ENCODE results near the gene LHX5. TPM values are rescaled to one million over a fixed set of nuclear protein-coding genes. Genes with fewer than 3 reads are reported as not detected.

The LHX5 gene
- total and polyA plus RNA-seq, 10 donors: not detected

DNA sequence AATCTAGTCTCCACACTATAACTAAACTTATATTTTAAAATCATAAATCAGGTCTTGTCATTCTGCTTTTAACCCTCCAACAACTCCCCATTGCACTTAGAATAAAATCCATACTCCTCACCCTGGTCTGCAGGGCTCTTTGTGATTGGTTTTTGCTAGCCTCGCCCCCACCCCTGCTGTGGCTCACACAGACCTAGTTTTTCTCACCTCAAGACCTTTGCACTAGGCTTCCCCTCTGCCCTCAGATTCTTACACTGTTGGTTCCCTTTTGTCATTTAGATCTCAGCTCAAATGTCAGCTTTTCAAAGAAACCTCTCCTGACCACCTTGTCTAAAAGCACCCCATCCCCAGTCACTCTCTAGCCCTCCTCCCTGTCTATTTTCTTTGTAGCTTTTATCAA is 10.7 kb upstream of the LHX5 start:
- peaks cover 0 to 99% (median 58%) of the 10 kb centered on the region in 7 donors for H3K27me3 ChIP-seq (replicated peaks in 1 of 7)
- intact Hi-C loops (cut with DNase I; ENCODE audit: low total_unique reads): no loop called here
- no peak overlapping the region for H3K4me3 ChIP-seq
- H3K9me3 ChIP-seq: peaks cover 0 to 7% (median 0%) of the 10 kb centered on the region in 8 donors
- no peak overlapping the region for H3K27ac ChIP-seq
- H3K36me3 ChIP-seq: no peaks in the 10 kb centered on the region
- TF ChIP-seq POLR2AphosphoS5 (IDR thresholded peaks at IDR 0.05) (no peak), POLR2A (IDR thresholded peaks at IDR 0.05) (no peak)
- TF ChIP-seq, protein P1, sequence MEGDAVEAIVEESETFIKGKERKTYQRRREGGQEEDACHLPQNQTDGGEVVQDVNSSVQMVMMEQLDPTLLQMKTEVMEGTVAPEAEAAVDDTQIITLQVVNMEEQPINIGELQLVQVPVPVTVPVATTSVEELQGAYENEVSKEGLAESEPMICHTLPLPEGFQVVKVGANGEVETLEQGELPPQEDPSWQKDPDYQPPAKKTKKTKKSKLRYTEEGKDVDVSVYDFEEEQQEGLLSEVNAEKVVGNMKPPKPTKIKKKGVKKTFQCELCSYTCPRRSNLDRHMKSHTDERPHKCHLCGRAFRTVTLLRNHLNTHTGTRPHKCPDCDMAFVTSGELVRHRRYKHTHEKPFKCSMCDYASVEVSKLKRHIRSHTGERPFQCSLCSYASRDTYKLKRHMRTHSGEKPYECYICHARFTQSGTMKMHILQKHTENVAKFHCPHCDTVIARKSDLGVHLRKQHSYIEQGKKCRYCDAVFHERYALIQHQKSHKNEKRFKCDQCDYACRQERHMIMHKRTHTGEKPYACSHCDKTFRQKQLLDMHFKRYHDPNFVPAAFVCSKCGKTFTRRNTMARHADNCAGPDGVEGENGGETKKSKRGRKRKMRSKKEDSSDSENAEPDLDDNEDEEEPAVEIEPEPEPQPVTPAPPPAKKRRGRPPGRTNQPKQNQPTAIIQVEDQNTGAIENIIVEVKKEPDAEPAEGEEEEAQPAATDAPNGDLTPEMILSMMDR (IDR thresholded peaks at IDR 0.05 in 8 of 11, conservative IDR thresholded peaks at IDR 0.05 in 3 of 11): no peak
- 0 to 4% (median 3%) methylated on average over 1 of the region's 1 CpG for WGBS, 5 donors
- H3K4me1 ChIP-seq: peaks cover 0 to 8% (median 1%) of the 10 kb centered on the region in 6 donors
- DNase-seq: no peak

DNA sequence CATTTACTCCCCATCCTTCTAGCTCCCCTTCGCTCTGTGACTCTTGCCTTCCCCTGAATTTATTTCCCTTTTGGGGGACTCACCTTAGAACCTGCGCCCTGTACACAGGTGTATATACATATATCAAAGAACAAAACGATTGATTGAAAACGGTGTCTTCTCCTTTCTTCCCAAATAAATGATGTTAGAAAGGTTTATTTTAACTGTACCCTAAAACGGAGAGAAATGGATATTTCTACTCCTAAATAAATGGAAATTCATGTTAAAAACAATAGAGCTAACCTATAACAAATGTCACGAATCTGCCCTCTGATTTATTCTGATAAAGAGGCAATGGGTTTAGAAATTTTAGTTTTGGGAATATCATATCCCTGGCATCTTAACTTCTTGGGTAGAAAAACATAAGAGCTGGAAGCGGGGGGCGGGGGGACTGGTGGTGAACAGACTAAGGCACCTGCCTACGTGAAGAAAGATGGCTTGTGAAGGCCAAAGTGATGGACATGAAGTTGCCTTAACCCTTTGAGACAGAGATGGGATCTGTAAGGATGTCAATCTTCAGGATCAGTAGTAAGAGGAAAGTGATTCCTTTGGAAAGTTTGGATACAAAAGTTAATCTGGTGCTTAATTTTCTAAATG is 8.8 kb upstream of the LHX5 start:
- WGBS, 5 donors: 17 to 21% (median 20%) methylated on average over 9 of the region's 9 CpGs
- Histone ChIP-seq H3K27me3 (replicated peaks in 1 of 7) (peaks cover 0 to 100% (median 74%) of the 10 kb centered on the region in 7 donors), H3K27ac (no peak overlapping the region), H3K36me3 (no peaks in the 10 kb centered on the region), H3K4me3 (no peak overlapping the region), H3K4me1 (peaks cover 0 to 14% (median 1%) of the 10 kb centered on the region in 6 donors), H3K9me3 (peaks cover 0 to 7% (median 0%) of the 10 kb centered on the region in 8 donors)
- intact Hi-C loops (cut with DNase I; ENCODE audit: low total_unique reads): no loop called here
- no peak for DNase-seq
- TF ChIP-seq, protein P1 (IDR thresholded peaks at IDR 0.05 in 8 of 11, conservative IDR thresholded peaks at IDR 0.05 in 3 of 11): no peak
- TF ChIP-seq POLR2AphosphoS5 (IDR thresholded peaks at IDR 0.05) (no peak), POLR2A (IDR thresholded peaks at IDR 0.05) (no peak)

DNA sequence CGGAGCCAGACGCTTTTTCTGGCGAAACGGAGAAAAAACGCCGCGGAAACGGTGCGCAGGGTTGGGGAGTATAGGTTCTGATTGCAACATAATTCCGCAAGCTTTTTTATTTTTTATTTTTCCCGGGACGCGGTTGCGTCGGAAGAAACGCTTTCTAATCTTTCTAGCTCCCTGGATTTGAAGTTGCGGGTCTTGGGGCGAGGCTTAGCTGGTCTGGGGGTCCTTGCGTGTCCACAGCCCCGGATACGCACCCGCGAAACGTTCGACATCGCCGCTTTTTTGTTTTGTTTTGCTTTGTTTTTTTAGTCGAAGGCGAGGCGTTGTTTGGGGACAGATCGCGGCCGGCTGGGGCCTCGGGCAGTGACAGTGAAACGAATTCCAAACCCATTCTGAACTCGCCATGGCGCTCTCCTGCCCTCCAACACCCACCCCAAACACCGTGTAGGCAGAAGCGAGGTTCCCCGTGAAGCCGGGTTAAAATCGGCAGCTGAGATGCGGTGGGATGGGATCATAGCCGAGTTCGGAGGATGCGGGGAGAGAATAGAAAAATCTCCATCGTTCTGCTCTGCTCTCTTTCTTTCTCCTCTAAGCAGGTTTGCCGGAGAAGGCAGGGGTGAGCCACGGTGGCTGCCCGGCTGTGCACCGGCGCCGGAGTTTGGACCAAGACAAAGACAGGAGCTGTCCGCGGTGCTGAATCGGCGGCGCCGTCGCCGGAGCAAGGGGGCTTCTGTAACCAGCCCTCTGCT is 8.1 kb upstream of the LHX5 start:
- Histone ChIP-seq H3K9me3 (peaks cover 0 to 7% (median 0%) of the 10 kb centered on the region in 8 donors), H3K4me1 (peaks cover 0 to 17% (median 1%) of the 10 kb centered on the region in 6 donors), H3K27me3 (replicated peaks in 1 of 7) (peaks cover 0 to 100% (median 81%) of the 10 kb centered on the region in 7 donors), H3K27ac (no peak overlapping the region), H3K36me3 (no peaks in the 10 kb centered on the region), H3K4me3 (no peak overlapping the region)
- DNase-seq: no peak
- intact Hi-C loops (cut with DNase I; ENCODE audit: low total_unique reads): no loop called here
- 2 to 11% (median 6%) methylated on average over 60 to 61 of the region's 61 CpGs for WGBS, 5 donors
- TF ChIP-seq, protein P1 (IDR thresholded peaks at IDR 0.05 in 8 of 11, conservative IDR thresholded peaks at IDR 0.05 in 3 of 11): no peak
- TF ChIP-seq POLR2A (IDR thresholded peaks at IDR 0.05) (no peak), POLR2AphosphoS5 (IDR thresholded peaks at IDR 0.05) (no peak)

DNA sequence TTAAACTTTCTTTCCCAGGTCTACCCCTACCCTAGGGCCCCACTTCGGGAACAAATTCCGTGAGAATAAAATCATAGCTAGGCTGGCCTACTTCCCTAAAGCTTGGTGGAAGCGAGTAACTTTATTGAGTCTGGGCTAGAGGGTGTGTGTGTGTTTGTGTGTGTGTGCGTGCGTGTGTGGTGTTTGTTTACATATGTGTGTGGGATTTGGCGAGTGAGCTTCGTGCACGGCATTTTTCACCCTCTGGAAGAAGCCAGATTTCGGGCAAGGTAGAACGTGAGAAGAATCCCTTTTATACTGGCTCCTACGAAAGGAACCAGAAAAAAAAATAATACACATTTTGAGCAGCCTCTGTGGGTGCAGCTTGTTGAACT is 7.5 kb upstream of the LHX5 start:
- 5 to 9% (median 6%) methylated on average over 11 of the region's 11 CpGs for WGBS, 5 donors
- TF ChIP-seq, protein P1 (IDR thresholded peaks at IDR 0.05 in 8 of 11, conservative IDR thresholded peaks at IDR 0.05 in 3 of 11): no peak
- no peak for TF ChIP-seq POLR2A (IDR thresholded peaks at IDR 0.05)
- no peak for TF ChIP-seq POLR2AphosphoS5 (IDR thresholded peaks at IDR 0.05)
- peaks cover 0 to 100% (median 84%) of the 10 kb centered on the region in 7 donors for H3K27me3 ChIP-seq (replicated peaks in 1 of 7)

More for the DNA sequence above, 7.5 kb upstream of the LHX5 start:
- DNase-seq: no peak
- Histone ChIP-seq H3K4me1 (peaks cover 0 to 20% (median 1%) of the 10 kb centered on the region in 6 donors), H3K4me3 (no peak overlapping the region), H3K9me3 (peaks cover 0 to 7% (median 0%) of the 10 kb centered on the region in 8 donors), H3K36me3 (no peaks in the 10 kb centered on the region), H3K27ac (no peak overlapping the region)
- intact Hi-C loops (cut with DNase I; ENCODE audit: low total_unique reads): no loop called here

Measured in spleen (tissue), 11 donors.